CD4-positive, alpha-beta memory T cell (primary cell): ENCODE results near the gene GRIK4. TPM values are rescaled to one million over a fixed set of nuclear protein-coding genes. Genes with fewer than 3 reads are reported as not detected.

Experiments
- CTCF ChIA-PET: fragments of 350-600 bp; sonication (Branson Sonifier 250); formaldehyde crosslinking; loops from one replicate; lab custom pipeline; 2021; ENCODE audit warnings: inconsistent platforms; ENCODE audit not compliant: partially characterized antibody; lab: Charles Lee
- POLR2A ChIA-PET: fragments of 350-600 bp; sonication (Branson Sonifier 250); formaldehyde crosslinking; loops from one replicate; lab custom pipeline; 2021; ENCODE audit not compliant: partially characterized antibody; lab: Charles Lee
- DNase-seq, 5 donors: peaks; one replicate each; pipeline versions ENCODE4 v3.0.0 to v3.0.0-alpha.2; 2020 to 2022; ENCODE audit warnings: mixed read lengths in 1 of 5
- H3K27ac ChIP-seq: one replicate; pipeline ENCODE4 v1.7.0; 2013; ENCODE audit warnings: low read depth, low read length
- H3K27me3 ChIP-seq: 2 replicates; pipeline ENCODE4 v1.7.0; 2013; ENCODE audit warnings: mild to moderate bottlenecking, low read length, moderate library complexity; ENCODE audit not compliant: insufficient read depth
- H3K36me3 ChIP-seq: 2 replicates; pipeline ENCODE4 v1.7.0; 2013; ENCODE audit warnings: mild to moderate bottlenecking, low read length, moderate library complexity; ENCODE audit not compliant: insufficient read depth
- H3K4me1 ChIP-seq: 2 replicates; pipeline ENCODE4 v1.7.0; 2013; ENCODE audit warnings: mild to moderate bottlenecking, low read length, moderate library complexity; ENCODE audit not compliant: insufficient read depth
- H3K4me3 ChIP-seq, 2 donors: one replicate each; pipeline ENCODE4 v1.7.0; 2013; ENCODE audit warnings: low read length in 2 of 2, mild to moderate bottlenecking in 1 of 2
- H3K9me3 ChIP-seq, 2 donors: one replicate each; pipeline ENCODE4 v1.7.0; 2013; ENCODE audit warnings: low read length in 2 of 2, control low read depth in 1 of 2; ENCODE audit not compliant: control insufficient read depth in 1 of 2
- H3K27ac Mint-ChIP-seq, 7 donors: one replicate each; pipeline ENCODE4 v1.8.0; 2020 to 2021; ENCODE audit warnings: mixed read lengths in 7 of 7, mild to moderate bottlenecking in 6 of 7, inconsistent platforms in 3 of 7, moderate library complexity in 3 of 7
- H3K27me3 Mint-ChIP-seq, 2 donors: one replicate each; pipeline ENCODE4 v1.8.0; 2020 to 2021; ENCODE audit warnings: mixed read lengths in 2 of 2
- H3K36me3 Mint-ChIP-seq, 2 donors: one replicate each; pipeline ENCODE4 v1.8.0; 2020 to 2021; ENCODE audit warnings: mixed read lengths in 2 of 2, inconsistent platforms in 1 of 2, mild to moderate bottlenecking in 1 of 2
- H3K4me1 Mint-ChIP-seq, 4 donors: one replicate each; pipeline ENCODE4 v1.8.0; 2020 to 2021; ENCODE audit warnings: mixed read lengths in 4 of 4, mild to moderate bottlenecking in 1 of 4
- H3K4me3 Mint-ChIP-seq, 8 donors: one replicate each; pipeline ENCODE4 v1.8.0; 2020 to 2021; ENCODE audit warnings: mixed read lengths in 8 of 8, mild to moderate bottlenecking in 7 of 8, moderate library complexity in 6 of 8, inconsistent platforms in 3 of 8
- H3K9me3 Mint-ChIP-seq, 8 donors: one replicate each; pipeline ENCODE4 v1.8.0; 2020 to 2021; ENCODE audit warnings: mixed read lengths in 8 of 8, mild to moderate bottlenecking in 5 of 8, inconsistent platforms in 3 of 8, moderate library complexity in 1 of 8
- intact Hi-C: fragments of 100-400 bp; cut with micrococcal nuclease; formaldehyde crosslinking; loops from one replicate; pipeline ENCODE4 v1.15.1; 2023
- polyA plus RNA-seq, 2 donors: library from polyadenylated mRNA; unstranded; fragments of 300-500 nt; fragmentation: Illumina TruSeq; gene quantifications; one replicate each; pipeline ENCODE4 v1.2.3, GENCODE V29; 2021
- total RNA-seq, 2 experiments: library from RNA; stranded (reverse); gene quantifications; one replicate each; pipeline ENCODE4 v1.2.3, GENCODE V29; 2021

The GRIK4 gene
- total and polyA plus RNA-seq, 4 experiments from 2014 or later = 0.06 TPM; not detected in 3

DNA sequence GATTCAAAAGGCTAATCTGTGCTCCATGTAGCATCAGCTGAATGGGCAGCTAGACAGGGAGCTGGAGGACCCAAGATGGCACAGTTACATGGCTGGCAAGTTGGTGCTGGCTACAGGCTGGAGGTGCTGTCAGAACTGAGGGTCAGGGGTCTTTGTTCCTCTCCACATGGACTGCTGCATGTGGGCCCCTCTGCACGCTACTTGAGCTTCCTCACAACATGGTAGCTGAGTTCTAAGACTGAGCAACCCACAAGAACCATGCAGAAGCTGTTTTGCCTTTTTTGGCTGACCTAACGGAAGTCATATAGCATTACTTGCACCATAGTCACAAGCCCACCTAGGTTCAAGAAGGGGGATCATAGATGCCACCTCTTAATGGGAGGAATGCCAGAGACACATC, 196.1 kb downstream of the GRIK4 start:
- no peaks in the 10 kb centered on the region for H3K9me3 ChIP-seq
- H3K4me3 Mint-ChIP-seq = no peak overlapping the region
- H3K27ac Mint-ChIP-seq = no peak overlapping the region
- intact Hi-C loops = no loop called here
- H3K4me1 Mint-ChIP-seq = no peaks in the 10 kb centered on the region
- peaks cover under 1 to 11% of the 10 kb centered on the region in 2 donors for H3K27me3 Mint-ChIP-seq
- CTCF ChIA-PET = interaction anchor here (0.6 kb wide), 1 partner anchor 23 kb away, joined by 3 read pairs; no protein-coding TSS in a partner anchor
- no peaks in the 10 kb centered on the region for H3K36me3 ChIP-seq
- no peaks in the 10 kb centered on the region for H3K27me3 ChIP-seq
- DNase-seq = no peak
- H3K9me3 Mint-ChIP-seq = peaks cover 0 to 20% (median 10%) of the 10 kb centered on the region in 8 donors
- H3K4me3 ChIP-seq = no peak overlapping the region
- no peak overlapping the region for H3K27ac ChIP-seq
- H3K36me3 Mint-ChIP-seq = no peaks in the 10 kb centered on the region
- H3K4me1 ChIP-seq = no peaks in the 10 kb centered on the region
- POLR2A ChIA-PET = no interaction called here

DNA sequence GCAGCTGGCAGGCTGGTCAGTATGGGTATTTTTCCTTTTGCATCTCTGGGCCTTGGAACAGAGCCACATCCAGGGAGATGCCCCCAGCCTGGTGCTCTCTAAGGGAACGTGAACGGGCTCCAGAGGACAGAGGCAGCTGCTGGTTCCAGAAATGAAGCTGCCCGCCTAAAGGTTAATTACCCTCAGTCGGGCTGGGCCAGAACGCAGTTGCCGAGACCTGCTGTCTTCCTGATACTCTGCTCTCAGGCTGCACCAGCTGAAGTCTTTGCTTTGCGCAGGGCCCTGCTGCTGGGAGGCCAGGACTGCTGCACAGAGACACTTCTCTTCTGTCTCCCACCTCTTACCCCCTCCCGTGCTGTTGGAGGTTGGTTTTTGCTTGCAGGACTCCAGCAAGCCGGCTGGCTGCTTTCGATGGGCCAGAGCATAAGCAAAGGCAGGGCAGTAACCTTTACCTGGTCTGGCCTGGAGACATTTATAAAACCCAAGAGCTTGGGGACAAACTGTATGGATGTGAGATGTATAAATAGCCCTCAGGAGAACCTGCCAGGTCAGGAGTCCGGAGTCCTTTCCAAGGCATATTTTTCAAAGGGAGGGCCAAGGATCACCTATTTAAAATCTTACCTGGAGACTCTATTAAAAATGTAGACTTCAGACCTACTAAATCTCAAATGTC, 197.1 kb downstream of the GRIK4 start:
- Mint-ChIP-seq H3K4me1 (no peaks in the 10 kb centered on the region), H3K9me3 (peaks cover 0 to 20% (median 10%) of the 10 kb centered on the region in 8 donors), H3K27me3 (peaks cover 2 to 13% of the 10 kb centered on the region in 2 donors), H3K4me3 (no peak overlapping the region), H3K36me3 (no peaks in the 10 kb centered on the region), H3K27ac (no peak overlapping the region)
- Histone ChIP-seq H3K4me3 (no peak overlapping the region), H3K27me3 (no peaks in the 10 kb centered on the region), H3K4me1 (no peaks in the 10 kb centered on the region), H3K27ac (no peak overlapping the region), H3K9me3 (no peaks in the 10 kb centered on the region), H3K36me3 (no peaks in the 10 kb centered on the region)
- DNase-seq = no peak
- CTCF ChIA-PET = no interaction called here
- intact Hi-C loops = no loop called here
- POLR2A ChIA-PET = no interaction called here

DNA sequence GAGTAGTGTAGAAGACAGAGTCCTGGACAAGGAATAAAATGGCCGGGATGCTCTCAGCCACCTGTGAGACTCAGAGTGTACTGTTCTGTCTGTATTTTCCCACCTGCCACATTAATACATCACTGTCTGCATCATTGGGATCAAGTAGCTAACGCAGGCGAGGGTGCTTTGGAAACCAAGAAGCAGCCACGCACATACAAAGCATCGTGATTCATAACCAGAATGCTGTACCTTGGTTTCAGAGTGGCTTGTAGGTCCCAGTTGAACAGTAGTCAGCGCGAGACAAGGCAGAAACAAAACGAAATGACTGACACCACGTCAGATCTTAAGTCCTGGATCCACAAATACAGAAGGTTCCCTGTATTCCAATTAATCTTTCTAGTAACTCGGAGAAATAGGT, 198.3 kb downstream of the GRIK4 start:
- no peaks in the 10 kb centered on the region for H3K9me3 ChIP-seq
- no peak overlapping the region for H3K4me3 ChIP-seq
- H3K9me3 Mint-ChIP-seq = peaks cover 0 to 19% (median 10%) of the 10 kb centered on the region in 8 donors
- H3K36me3 ChIP-seq = no peaks in the 10 kb centered on the region
- ChIA-PET POLR2A (no interaction called here), CTCF (no interaction called here)
- no peak overlapping the region for H3K4me3 Mint-ChIP-seq
- no peak overlapping the region for H3K27ac Mint-ChIP-seq
- H3K27ac ChIP-seq = no peak overlapping the region
- DNase-seq = no peak
- peaks cover 3 to 18% of the 10 kb centered on the region in 2 donors for H3K27me3 Mint-ChIP-seq
- H3K27me3 ChIP-seq = no peaks in the 10 kb centered on the region
- intact Hi-C loops = no loop called here
- H3K36me3 Mint-ChIP-seq = no peaks in the 10 kb centered on the region
- H3K4me1 Mint-ChIP-seq = peaks cover 0 to 7% (median 5%) of the 10 kb centered on the region in 4 donors
- no peaks in the 10 kb centered on the region for H3K4me1 ChIP-seq

DNA sequence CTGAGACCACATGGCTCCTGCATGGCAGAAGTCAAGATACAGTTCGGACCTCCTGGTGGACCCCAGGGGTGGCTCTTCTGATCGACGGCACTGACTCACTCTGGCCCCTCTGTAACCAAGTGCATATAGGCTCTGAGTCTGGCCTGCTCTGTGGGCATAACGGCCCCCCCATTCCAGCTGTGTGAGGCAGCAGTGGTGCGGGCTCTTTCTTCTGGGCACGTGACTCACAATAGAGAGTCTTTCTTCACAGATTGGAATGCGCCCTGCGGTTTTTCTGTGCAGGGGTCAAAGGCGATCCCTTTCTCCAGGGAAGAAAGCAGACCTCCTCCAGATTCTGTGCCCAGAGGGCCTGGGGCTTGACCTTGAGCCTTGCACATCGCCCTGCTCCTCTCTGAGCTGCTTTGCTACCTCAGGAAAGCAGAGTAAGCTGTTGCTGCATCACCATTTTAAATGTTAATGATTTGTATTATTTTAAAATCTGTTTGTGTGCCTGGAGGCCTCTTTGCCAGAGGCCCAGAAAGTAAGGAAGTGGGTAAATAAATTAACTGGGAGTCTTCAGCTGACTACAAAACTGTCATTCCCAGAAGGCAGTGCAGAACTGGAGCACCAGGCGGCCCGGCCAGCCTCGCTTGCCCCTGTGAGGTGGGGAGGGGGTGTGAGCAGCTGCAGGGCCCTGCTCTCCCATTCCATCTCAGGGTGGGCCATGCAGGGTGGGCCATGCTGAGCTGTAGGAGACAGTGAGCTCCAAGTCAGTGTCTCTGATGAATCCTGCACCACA, 199.0 kb downstream of the GRIK4 start:
- intact Hi-C loops = no loop called here
- Mint-ChIP-seq H3K27me3 (peaks cover 3 to 23% of the 10 kb centered on the region in 2 donors), H3K27ac (no peak overlapping the region), H3K4me1 (peaks cover 4 to 14% (median 9%) of the 10 kb centered on the region in 4 donors), H3K36me3 (no peaks in the 10 kb centered on the region), H3K9me3 (peaks cover 0 to 16% (median 8%) of the 10 kb centered on the region in 8 donors), H3K4me3 (no peak overlapping the region)
- Histone ChIP-seq H3K4me1 (no peaks in the 10 kb centered on the region), H3K4me3 (no peak overlapping the region), H3K9me3 (no peaks in the 10 kb centered on the region), H3K27me3 (no peaks in the 10 kb centered on the region), H3K27ac (no peak overlapping the region), H3K36me3 (no peaks in the 10 kb centered on the region)
- no peak for DNase-seq
- POLR2A ChIA-PET = no interaction called here
- CTCF ChIA-PET = no interaction called here

DNA sequence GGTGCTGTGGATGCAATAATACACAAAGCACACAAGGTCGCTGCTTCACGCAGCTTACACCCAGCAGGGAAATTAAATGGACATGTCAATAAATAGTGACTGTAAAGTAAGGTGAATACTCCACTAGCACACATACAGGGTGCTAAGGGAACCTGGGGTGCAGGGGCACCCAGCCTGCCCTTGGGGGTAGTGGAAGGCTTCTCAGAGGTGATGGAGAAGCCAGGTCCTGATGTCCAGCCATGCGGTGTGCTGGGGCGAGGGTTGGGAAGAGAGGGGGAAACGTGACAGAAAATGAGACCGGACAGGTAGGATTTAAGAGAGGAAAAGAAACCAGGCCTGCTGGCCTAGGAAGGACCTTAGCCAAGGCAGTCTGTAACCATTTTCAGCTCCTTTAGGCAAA, 200.5 kb downstream of the GRIK4 start:
- no peaks in the 10 kb centered on the region for H3K36me3 Mint-ChIP-seq
- H3K36me3 ChIP-seq = no peaks in the 10 kb centered on the region
- H3K4me3 Mint-ChIP-seq = no peak overlapping the region
- DNase-seq = no peak
- H3K9me3 Mint-ChIP-seq = peaks cover 0 to 13% (median 6%) of the 10 kb centered on the region in 8 donors
- ChIA-PET CTCF (no interaction called here), POLR2A (no interaction called here)
- H3K4me1 ChIP-seq = no peaks in the 10 kb centered on the region
- H3K4me1 Mint-ChIP-seq = peaks cover 4 to 14% (median 10%) of the 10 kb centered on the region in 4 donors
- H3K27ac ChIP-seq = no peak overlapping the region
- no peaks in the 10 kb centered on the region for H3K27me3 ChIP-seq
- H3K27me3 Mint-ChIP-seq = peaks cover 3 to 25% of the 10 kb centered on the region in 2 donors
- intact Hi-C loops = no loop called here
- H3K4me3 ChIP-seq = no peak overlapping the region
- no peaks in the 10 kb centered on the region for H3K9me3 ChIP-seq
- no peak overlapping the region for H3K27ac Mint-ChIP-seq

DNA sequence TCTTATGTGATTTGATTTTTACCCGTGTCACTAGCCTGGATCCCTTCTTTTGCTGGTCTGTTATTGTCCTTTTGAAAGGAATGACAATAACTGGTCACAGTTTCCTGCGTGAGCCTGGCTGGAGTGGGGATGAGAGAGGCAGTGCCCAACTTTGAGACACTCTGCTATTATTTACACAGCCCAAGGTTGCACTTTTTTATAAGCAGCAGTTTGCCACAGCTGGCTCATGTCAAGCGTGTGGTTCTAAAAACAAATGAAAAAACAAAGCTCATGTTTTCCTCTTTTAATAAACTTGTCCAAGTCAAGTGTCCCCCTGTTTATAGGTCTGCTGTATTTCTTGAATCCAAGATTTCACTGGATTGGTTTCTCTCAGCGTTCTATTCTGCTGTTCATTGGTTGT, 201.3 kb downstream of the GRIK4 start:
- Histone ChIP-seq H3K9me3 (no peaks in the 10 kb centered on the region), H3K27me3 (no peaks in the 10 kb centered on the region), H3K36me3 (no peaks in the 10 kb centered on the region), H3K4me1 (no peaks in the 10 kb centered on the region), H3K27ac (no peak overlapping the region), H3K4me3 (no peak overlapping the region)
- H3K4me1 Mint-ChIP-seq = peaks cover 4 to 14% (median 10%) of the 10 kb centered on the region in 4 donors
- H3K27me3 Mint-ChIP-seq = peaks cover 3 to 23% of the 10 kb centered on the region in 2 donors
- no peak overlapping the region for H3K27ac Mint-ChIP-seq
- intact Hi-C loops = no loop called here
- POLR2A ChIA-PET = no interaction called here
- no peak for DNase-seq
- peaks cover 0 to 5% (median under 1%) of the 10 kb centered on the region in 8 donors for H3K9me3 Mint-ChIP-seq
- CTCF ChIA-PET = no interaction called here
- H3K4me3 Mint-ChIP-seq = no peak overlapping the region
- H3K36me3 Mint-ChIP-seq = no peaks in the 10 kb centered on the region

DNA sequence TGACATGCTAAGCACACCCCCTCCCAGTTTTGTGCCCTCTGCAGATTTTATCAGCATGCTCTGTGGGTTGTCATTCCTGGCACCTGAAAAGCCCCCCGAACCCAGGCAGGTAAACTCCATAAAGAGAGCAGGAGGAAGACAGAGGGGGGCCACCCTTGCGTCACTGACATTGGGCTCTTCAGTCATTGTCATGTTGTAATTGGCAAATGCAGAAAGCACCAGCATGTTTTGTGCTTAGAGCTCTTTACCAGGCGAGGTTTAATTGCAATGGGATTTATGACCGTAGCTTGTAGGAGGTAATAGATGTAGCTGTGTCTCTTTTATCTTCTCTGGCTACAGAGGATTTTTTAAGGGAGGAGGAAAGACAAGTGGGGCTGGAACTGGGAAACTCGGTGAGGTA, 201.7 kb downstream of the GRIK4 start:
- H3K4me1 ChIP-seq = no peaks in the 10 kb centered on the region
- Mint-ChIP-seq H3K27me3 (peaks cover 4 to 22% of the 10 kb centered on the region in 2 donors), H3K9me3 (peaks cover 0 to under 1% (median 0%) of the 10 kb centered on the region in 8 donors), H3K4me1 (peaks cover 4 to 14% (median 10%) of the 10 kb centered on the region in 4 donors), H3K4me3 (no peak overlapping the region), H3K27ac (no peak overlapping the region), H3K36me3 (no peaks in the 10 kb centered on the region)
- H3K9me3 ChIP-seq = no peaks in the 10 kb centered on the region
- DNase-seq = no peak
- no peaks in the 10 kb centered on the region for H3K27me3 ChIP-seq
- no peak overlapping the region for H3K4me3 ChIP-seq
- ChIA-PET POLR2A (no interaction called here), CTCF (no interaction called here)
- intact Hi-C loops = no loop called here
- no peak overlapping the region for H3K27ac ChIP-seq
- no peaks in the 10 kb centered on the region for H3K36me3 ChIP-seq
